HepG2 (cell line): ENCODE data around the gene RBM28. TPM values are rescaled to one million over a fixed set of nuclear protein-coding genes. Genes with fewer than 3 reads are reported as not detected.

ENCODE experiments used
- ATAC-seq: fragments of 200-7000 bp; cut with Tn5 transposase; 3 replicates; pipeline ENCODE4 v1.9.1; 2020; ENCODE audit warnings: mild to moderate bottlenecking, moderate library complexity
- BruUV-seq: library from RNA; stranded (reverse); fragments of 400-500 nt; replicated peaks from 2 replicates; lab custom pipeline; 2021; lab: Mats Ljungman, UMichigan
- CTCF ChIA-PET: fragments of 300-600 bp; formaldehyde crosslinking; extraction: SDS; loops from one replicate; lab custom pipeline; 2021; ENCODE audit warnings: low total read pairs, inconsistent platforms, low intra/inter-chr PET ratio; lab: Yijun Ruan, JAX
- POLR2A ChIA-PET: fragments of 350-600 bp; sonication (Branson Sonifier 250); formaldehyde crosslinking; loops from one replicate; lab custom pipeline; 2020; ENCODE audit warnings: antibody characterized with exemption, inconsistent platforms; lab: Yijun Ruan, JAX
- DNase-seq: peaks from one replicate; pipeline ENCODE4 v3.0.0-alpha.2; 2015; ENCODE audit warnings: low spot score
- FAIRE-seq: peaks from 3 replicates; lab custom pipeline; 2011; peaks lifted over from hg19 to GRCh38; lab: Jason Lieb, UNC
- H2AFZ ChIP-seq: one replicate; pipeline ENCODE4 v1.6.1; 2011; ENCODE audit warnings: low read length, inconsistent platforms
- H3K27ac ChIP-seq: fragments of 300-600 bp; 3 replicates; pipeline ENCODE4 v1.8.0; 2011; ENCODE audit warnings: mixed run types, mild to moderate bottlenecking, mixed read lengths, low read length, inconsistent platforms; ENCODE audit not compliant: insufficient read depth; ENCODE audit errors: extremely low read length
- H3K27me3 ChIP-seq, 2 experiments: fragments of 200-600 bp in 1 of 2; 2 replicates in 1 of 2; 3 replicates in 1 of 2; pipeline versions ENCODE4 v1.6.0 to v1.8.0; 2011; ENCODE audit warnings: low read length in 2 of 2, mild to moderate bottlenecking in 2 of 2, moderate library complexity in 2 of 2, inconsistent platforms in 1 of 2; ENCODE audit not compliant: insufficient read depth in 2 of 2, control insufficient read depth in 1 of 2
- H3K36me3 ChIP-seq, 2 experiments: fragments of 200-600 bp in 1 of 2; replicated peaks in 1 of 2; 2 replicates in 1 of 2; 3 replicates in 1 of 2; pipeline versions ENCODE4 v1.5.1 to v1.8.0; 2011; ENCODE audit warnings: low read length in 2 of 2, inconsistent platforms in 1 of 2; ENCODE audit not compliant: insufficient read depth in 2 of 2, control insufficient read depth in 1 of 2
- H3K4me1 ChIP-seq: 2 replicates; pipeline ENCODE4 v1.5.1; 2012; ENCODE audit warnings: low read length, inconsistent platforms; ENCODE audit not compliant: insufficient read depth
- H3K4me2 ChIP-seq: 2 replicates; pipeline ENCODE4 v1.6.0; 2011; ENCODE audit warnings: low read depth, low read length, inconsistent platforms
- H3K4me3 ChIP-seq, 3 experiments: fragments of 200-600 bp in 1 of 3; sonication (generic), shearing (Covaris generic) in 1 of 3; replicated peaks in 1 of 3; 2 replicates each; pipeline ENCODE4 v1.5.1; 2011 to 2016; ENCODE audit warnings: low read length in 3 of 3, inconsistent platforms in 2 of 3, low read depth in 2 of 3, mild to moderate bottlenecking in 2 of 3, control low read depth in 1 of 3, mixed read lengths in 1 of 3; ENCODE audit not compliant: insufficient read depth in 1 of 3
- H3K79me2 ChIP-seq: one replicate; pipeline ENCODE4 v1.6.1; 2011; ENCODE audit warnings: low read length, inconsistent platforms; ENCODE audit not compliant: insufficient read depth
- H3K9ac ChIP-seq: 2 replicates; pipeline ENCODE4 v1.6.0; 2011; ENCODE audit warnings: mild to moderate bottlenecking, low read depth, low read length, inconsistent platforms; ENCODE audit not compliant: insufficient read depth
- H3K9me3 ChIP-seq: 2 replicates; pipeline ENCODE4 v1.5.1; 2012; ENCODE audit warnings: mild to moderate bottlenecking, low read length
- H4K20me1 ChIP-seq: 2 replicates; pipeline ENCODE4 v1.6.0; 2011; ENCODE audit warnings: inconsistent platforms, mild to moderate bottlenecking, low read length, moderate library complexity; ENCODE audit not compliant: insufficient read depth
- ATF3 ChIP-seq: sonication (generic); formaldehyde crosslinking; IDR thresholded peaks from 2 replicates; pipeline ENCODE4 v1.4.0; 2020; ENCODE audit warnings: missing genetic modification reagents
- CBX5 ChIP-seq: sonication (generic); formaldehyde crosslinking; IDR thresholded peaks from 2 replicates; pipeline ENCODE4 v1.4.0; 2020; ENCODE audit warnings: missing genetic modification reagents, borderline replicate concordance
- HIC2 ChIP-seq: sonication (generic); formaldehyde crosslinking; IDR thresholded peaks from 2 replicates; pipeline ENCODE4 v1.9.0; 2022; ENCODE audit warnings: low read depth, missing genetic modification reagents
- HINFP ChIP-seq: sonication (generic); formaldehyde crosslinking; IDR thresholded peaks from 2 replicates; pipeline ENCODE4 v1.4.0; 2020; ENCODE audit warnings: low read depth, mild to moderate bottlenecking, missing genetic modification reagents
- MEIS1 ChIP-seq: sonication (generic); formaldehyde crosslinking; IDR thresholded peaks from 2 replicates; pipeline ENCODE4 v1.9.0; 2021; ENCODE audit warnings: mild to moderate bottlenecking, missing genetic modification reagents, moderate library complexity, borderline replicate concordance
- MIER2 ChIP-seq: IDR thresholded peaks from 2 replicates; pipeline ENCODE4 v1.6.1; 2016; ENCODE audit warnings: missing biosample characterization, missing genetic modification reagents
- RFX5 ChIP-seq: IDR thresholded peaks from 2 replicates; pipeline ENCODE4 v1.6.1; 2011; ENCODE audit warnings: low read depth, low read length, improper control_type of control experiment
- SALL2 ChIP-seq: sonication (generic); formaldehyde crosslinking; IDR thresholded peaks from 2 replicates; pipeline ENCODE4 v1.8.1; 2023; ENCODE audit warnings: mild to moderate bottlenecking, missing genetic modification reagents, inconsistent platforms
- SMAD3 ChIP-seq: sonication (generic); formaldehyde crosslinking; IDR thresholded peaks from 2 replicates; pipeline ENCODE4 v1.4.0; 2020; ENCODE audit warnings: missing genetic modification reagents
- SRSF1 ChIP-seq: fragments of 200-400 bp; formaldehyde crosslinking; optimal IDR thresholded peaks from 2 replicates; pipeline ENCODE3; 2017; ENCODE audit warnings: mild to moderate bottlenecking, low read depth, low read length, moderate library complexity
- U2AF1 ChIP-seq: fragments of 200-400 bp; formaldehyde crosslinking; optimal IDR thresholded peaks from 2 replicates; pipeline ENCODE3; 2017; ENCODE audit warnings: mild to moderate bottlenecking, low read depth, low read length
- ZBTB20 ChIP-seq: sonication (generic); formaldehyde crosslinking; IDR thresholded peaks from 2 replicates; pipeline ENCODE4 v1.8.1; 2023; ENCODE audit warnings: missing genetic modification reagents, low read depth, mild to moderate bottlenecking, borderline replicate concordance
- ZNF333 ChIP-seq: sonication (generic); formaldehyde crosslinking; IDR thresholded peaks from 2 replicates; pipeline ENCODE4 v1.4.0; 2020; ENCODE audit warnings: mild to moderate bottlenecking, missing genetic modification reagents, borderline replicate concordance
- WGBS: methylation state at CpG from one replicate; pipeline ENCODE4 v1.1.6; 2017; ENCODE audit warnings: low lambda C conversion rate; 5-methylcytosine and 5-hydroxymethylcytosine counted together
- in situ Hi-C: cut with HindIII; loops from 2 replicates; pipeline ENCODE4 v1.10.0; 2017; ENCODE audit warnings: low pct_unique_long_range_greater_than_20kb; ENCODE audit not compliant: extremely low pct_ligation_motif_present
- intact Hi-C: fragments of 100-400 bp; cut with micrococcal nuclease; formaldehyde crosslinking; loops from one replicate; pipeline ENCODE4 v1.10.0; 2022; ENCODE audit not compliant: unreplicated experiment
- polyA plus RNA-seq, 8 experiments: library from polyadenylated mRNA; depleted of rRNA in 3 of 8; stranded (reverse) in 7 of 8; unstranded in 1 of 8; fragments of >200 nt; fragmentation: Illumina TruSeq in 4 of 8; extraction: Trizol in 4 of 8; gene quantifications; 2 replicates each; pipeline versions ENCODE4 v1.2.1 to v1.2.3, GENCODE V29; 2011 to 2016; ENCODE audit warnings: low read depth in 4 of 8, missing spikeins in 1 of 8, mixed read lengths in 1 of 8; ENCODE audit not compliant: insufficient read depth in 1 of 8
- total RNA-seq, 5 experiments: library from RNA; depleted of rRNA; stranded (reverse); fragments of >200 nt; fragmentation: Illumina TruSeq; extraction: Trizol; gene quantifications; 2 replicates each; pipeline ENCODE4 v1.2.3, GENCODE V29; 2016; ENCODE audit warnings: low read depth in 1 of 5

RBM28 gene
- total and polyA plus RNA-seq, 2 of the 13 experiments (the other 11 are each of a cell fraction or from before 2014, with no cell fraction given): 20.5 to 49.0 TPM

DNA sequence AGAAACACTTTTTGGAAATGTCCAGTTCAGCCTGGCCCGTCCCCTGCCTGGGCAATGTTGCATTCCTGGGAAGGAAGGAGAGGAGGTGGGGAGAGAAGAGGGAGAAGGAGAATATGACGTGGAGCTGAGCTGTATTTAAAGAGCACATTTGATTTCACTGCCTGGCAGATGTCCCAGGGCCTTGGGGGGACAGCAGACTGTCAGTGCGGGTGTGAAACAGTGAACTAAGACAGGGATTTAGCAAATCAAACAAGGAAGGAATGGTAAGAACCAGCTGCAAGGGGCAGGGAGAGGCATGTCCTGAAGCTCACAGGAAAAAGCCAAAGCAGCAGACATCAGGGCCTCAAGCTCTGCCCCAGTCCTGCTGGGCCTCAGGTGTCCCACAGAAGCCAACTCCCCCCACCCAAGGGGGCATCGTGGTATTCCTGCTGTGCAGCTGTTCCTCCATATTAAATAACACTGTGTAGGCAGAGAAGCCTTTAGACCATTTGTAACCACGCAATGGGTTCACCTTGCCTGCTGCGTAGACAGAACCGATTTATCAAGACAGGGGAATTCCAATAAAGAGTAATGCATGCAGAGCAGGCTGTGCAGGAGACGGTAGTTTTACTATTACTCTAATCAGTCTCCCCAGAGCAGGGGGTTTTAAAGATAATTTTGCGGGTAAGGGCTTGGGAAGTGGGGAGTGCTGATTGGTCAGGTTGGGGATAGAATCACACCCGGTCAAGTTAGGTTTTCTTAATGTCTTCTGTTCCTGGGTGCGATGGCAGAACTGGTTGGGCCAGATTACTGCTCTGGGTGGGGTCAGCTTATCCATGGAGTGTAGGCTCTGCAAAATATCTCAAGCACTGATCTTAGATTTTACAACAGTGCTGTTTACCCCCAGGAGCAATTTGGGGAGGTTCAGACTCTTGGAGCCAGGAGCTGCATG is 84.3 kb downstream of the RBM28 start:
- intact Hi-C loops (no loop called here), in situ Hi-C loops (no loop called here)
- no peak for ATAC-seq
- no peak for TF ChIP-seq SMAD3 (CRISPR knock-in tag)
- TF ChIP-seq SRSF1: no peak
- TF ChIP-seq ZNF333 (CRISPR knock-in tag): no peak
- TF ChIP-seq MIER2 (CRISPR knock-in tag): no peak
- no peak for TF ChIP-seq U2AF1
- no peak for TF ChIP-seq ZBTB20
- TF ChIP-seq SALL2 (CRISPR knock-in tag): no peak
- TF ChIP-seq ATF3 (CRISPR knock-in tag): no peak
- TF ChIP-seq HIC2 (CRISPR knock-in tag): no peak
- TF ChIP-seq CBX5: no peak
- TF ChIP-seq HINFP (CRISPR knock-in tag): no peak
- no peak for TF ChIP-seq RFX5
- no peak for TF ChIP-seq MEIS1 (CRISPR knock-in tag)
- no peak overlapping the region for H3K27ac ChIP-seq
- BruUV-seq: no TSS peak
- CTCF ChIA-PET: no interaction called here
- WGBS: 53% methylated on average over 11 of the region's 11 CpGs
- H3K79me2 ChIP-seq: no peaks in the 10 kb centered on the region
- H3K36me3 ChIP-seq: no peaks in the 10 kb centered on the region
- no peak for FAIRE-seq
- no peak overlapping the region for H3K9ac ChIP-seq
- DNase-seq: no peak
- no peaks in the 10 kb centered on the region for H3K9me3 ChIP-seq
- H3K4me3 ChIP-seq: no peak overlapping the region
- peaks cover 0 to 4% of the 10 kb centered on the region in 2 experiments; a peak in 1 of 5 replicates for H3K27me3 ChIP-seq
- H2AFZ ChIP-seq: no peak overlapping the region
- no peaks in the 10 kb centered on the region for H4K20me1 ChIP-seq
- no peak overlapping the region for H3K4me2 ChIP-seq
- 0 out of 2 replicates have a peak, but pooled peaks cover under 1% of the 10 kb centered on the region for H3K4me1 ChIP-seq
- POLR2A ChIA-PET: no interaction called here
